GM23248 (cell line): ENCODE data around the gene TOX4.

Source experiments
- EZH2 ChIP-seq: fragments of 200-600 bp; sonication (generic); IDR thresholded peaks from 2 replicates; pipeline ENCODE4 v1.6.1; 2018; ENCODE audit warnings: antibody characterized with exemption, mild to moderate bottlenecking; ENCODE audit not compliant: insufficient read depth, poor library complexity, severe bottlenecking
- EZH2phosphoT487 ChIP-seq: fragments of 200-600 bp; sonication (generic); IDR thresholded peaks from 2 replicates; pipeline ENCODE4 v1.6.1; 2018; ENCODE audit warnings: antibody characterized with exemption, moderate library complexity, mild to moderate bottlenecking, low read depth; ENCODE audit not compliant: insufficient read depth

- TF ChIP-seq EZH2 (no peak), EZH2phosphoT487 (no peak)
These were observed 59.6 kb downstream of the TOX4 start for GRCh38 chr14:21536418-21537089.
